Gastrocnemius medialis (tissue), 4 donors: ENCODE measurements around the gene SP2.

ENCODE experiments used
- POLR2A ChIP-seq, 2 donors: fragments of 450-650 bp; IDR thresholded peaks; one replicate each; pipeline ENCODE4 v1.6.1; 2017; ENCODE audit warnings: antibody characterized with exemption in 2 of 2, mild to moderate bottlenecking in 2 of 2, moderate library complexity in 2 of 2
- TF ChIP-seq, protein P1 (sequence below), 5 experiments: fragments of 450-650 bp in 3 of 5; fragments of 200-600 bp in 2 of 5; sonication (generic) in 2 of 5; IDR thresholded peaks in 4 of 5; conservative IDR thresholded peaks in 1 of 5; 1 replicate in 4 of 5; 2 replicates in 1 of 5; pipeline ENCODE4 v1.5.1; 2016 to 2019; ENCODE audit warnings: antibody characterized with exemption in 5 of 5, mild to moderate bottlenecking in 3 of 5, moderate library complexity in 3 of 5

DNA sequence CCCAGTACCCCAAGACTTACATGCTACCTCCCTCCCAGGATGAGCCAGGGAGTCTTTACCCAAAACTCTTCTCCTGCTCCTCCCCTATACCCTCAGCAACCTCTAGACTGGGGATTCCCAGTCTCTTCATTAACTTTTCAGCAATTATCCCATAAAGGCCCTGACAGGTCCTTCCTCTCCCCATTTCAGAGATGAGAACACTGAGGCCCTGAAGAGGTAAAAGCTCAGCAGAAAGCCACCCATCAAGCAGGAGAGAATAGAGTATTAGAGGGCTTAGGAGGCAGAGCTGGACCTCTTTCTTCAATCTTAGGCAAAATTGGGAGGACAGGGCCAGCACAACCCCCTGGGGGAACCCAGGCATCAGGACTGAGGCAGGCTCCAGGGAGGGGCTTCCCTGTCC lies 39.2 kb upstream of the SP2 start:
- TF ChIP-seq, protein P1, sequence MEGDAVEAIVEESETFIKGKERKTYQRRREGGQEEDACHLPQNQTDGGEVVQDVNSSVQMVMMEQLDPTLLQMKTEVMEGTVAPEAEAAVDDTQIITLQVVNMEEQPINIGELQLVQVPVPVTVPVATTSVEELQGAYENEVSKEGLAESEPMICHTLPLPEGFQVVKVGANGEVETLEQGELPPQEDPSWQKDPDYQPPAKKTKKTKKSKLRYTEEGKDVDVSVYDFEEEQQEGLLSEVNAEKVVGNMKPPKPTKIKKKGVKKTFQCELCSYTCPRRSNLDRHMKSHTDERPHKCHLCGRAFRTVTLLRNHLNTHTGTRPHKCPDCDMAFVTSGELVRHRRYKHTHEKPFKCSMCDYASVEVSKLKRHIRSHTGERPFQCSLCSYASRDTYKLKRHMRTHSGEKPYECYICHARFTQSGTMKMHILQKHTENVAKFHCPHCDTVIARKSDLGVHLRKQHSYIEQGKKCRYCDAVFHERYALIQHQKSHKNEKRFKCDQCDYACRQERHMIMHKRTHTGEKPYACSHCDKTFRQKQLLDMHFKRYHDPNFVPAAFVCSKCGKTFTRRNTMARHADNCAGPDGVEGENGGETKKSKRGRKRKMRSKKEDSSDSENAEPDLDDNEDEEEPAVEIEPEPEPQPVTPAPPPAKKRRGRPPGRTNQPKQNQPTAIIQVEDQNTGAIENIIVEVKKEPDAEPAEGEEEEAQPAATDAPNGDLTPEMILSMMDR (IDR thresholded peaks at IDR 0.05 in 4 of 5, conservative IDR thresholded peaks at IDR 0.05 in 1 of 5), result no peak
- TF ChIP-seq POLR2A (IDR thresholded peaks at IDR 0.05), result no peak
